ENCODE measurements around the gene NUP37. TPM values are rescaled to one million over a fixed set of nuclear protein-coding genes. Genes with fewer than 3 reads are reported as not detected.

The NUP37 gene
- total and polyA plus RNA-seq, 2 of the 13 experiments (the other 11 are each of a cell fraction or from before 2014, with no cell fraction given) = 50.6 to 80.1 TPM

DNA sequence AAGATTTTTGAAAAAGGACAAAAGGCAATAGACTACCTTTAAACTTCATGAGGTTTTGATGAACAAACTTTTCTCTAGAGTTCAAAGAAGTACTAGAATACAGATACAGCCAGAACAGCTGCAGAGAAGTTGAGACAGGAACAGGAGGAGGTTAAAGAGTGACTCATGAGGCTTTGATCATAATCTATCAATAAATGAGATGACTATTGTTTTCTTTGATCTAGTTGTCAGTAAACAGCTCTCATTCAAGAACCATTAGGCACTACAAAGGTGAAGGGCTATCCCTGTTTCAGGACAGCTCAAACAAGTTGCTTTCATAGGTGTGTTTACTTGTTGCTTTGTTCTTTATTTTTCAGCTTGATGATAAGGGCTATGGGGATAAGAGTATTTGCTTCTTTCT is 60.6 kb downstream of the NUP37 start (continued):
- TF ChIP-seq, protein P1, sequence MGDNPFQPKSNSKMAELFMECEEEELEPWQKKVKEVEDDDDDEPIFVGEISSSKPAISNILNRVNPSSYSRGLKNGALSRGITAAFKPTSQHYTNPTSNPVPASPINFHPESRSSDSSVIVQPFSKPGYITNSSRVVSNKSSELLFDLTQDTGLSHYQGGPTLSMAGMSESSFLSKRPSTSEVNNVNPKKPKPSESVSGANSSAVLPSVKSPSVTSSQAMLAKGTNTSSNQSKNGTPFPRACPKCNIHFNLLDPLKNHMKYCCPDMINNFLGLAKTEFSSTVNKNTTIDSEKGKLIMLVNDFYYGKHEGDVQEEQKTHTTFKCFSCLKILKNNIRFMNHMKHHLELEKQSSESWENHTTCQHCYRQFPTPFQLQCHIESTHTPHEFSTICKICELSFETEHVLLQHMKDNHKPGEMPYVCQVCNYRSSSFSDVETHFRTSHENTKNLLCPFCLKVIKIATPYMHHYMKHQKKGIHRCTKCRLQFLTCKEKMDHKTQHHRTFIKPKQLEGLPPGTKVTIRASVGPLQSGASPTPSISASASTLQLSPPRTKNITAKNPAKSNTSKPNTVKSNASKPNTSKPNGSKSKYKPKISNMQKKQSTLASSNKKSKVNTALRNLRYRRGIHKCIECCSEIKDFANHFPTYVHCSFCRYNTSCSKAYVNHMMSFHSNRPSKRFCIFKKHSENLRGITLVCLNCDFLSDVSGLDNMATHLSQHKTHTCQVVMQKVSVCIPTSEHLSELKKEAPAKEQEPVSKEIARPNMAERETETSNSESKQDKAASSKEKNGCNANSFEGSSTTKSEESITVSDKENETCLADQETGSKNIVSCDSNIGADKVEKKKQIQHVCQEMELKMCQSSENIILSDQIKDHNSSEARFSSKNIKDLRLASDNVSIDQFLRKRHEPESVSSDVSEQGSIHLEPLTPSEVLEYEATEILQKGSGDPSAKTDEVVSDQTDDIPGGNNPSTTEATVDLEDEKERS (CRISPR knock-in tag; IDR thresholded peaks at IDR 0.05) = no peak
- TF ChIP-seq GATA4 (IDR thresholded peaks at IDR 0.05; ENCODE audit: borderline replicate concordance, low read depth) (peak; percentile 94; the same call in 1 of the 2 replicates), ELF3 (CRISPR knock-in tag; IDR thresholded peaks at IDR 0.05) (peak; percentile 49), MED1 (CRISPR knock-in tag; IDR thresholded peaks at IDR 0.05) (peak; percentile 60; the same call in 1 of the 2 replicates), HHEX (CRISPR knock-in tag; IDR thresholded peaks at IDR 0.05) (peak; percentile 96), NFKBIZ (CRISPR knock-in tag; IDR thresholded peaks at IDR 0.05) (peak; percentile 92), MXD4 (CRISPR knock-in tag; IDR thresholded peaks at IDR 0.05) (0 out of 2 replicates have a peak, but pooled peaks have one; percentile 56), ZNF644 (CRISPR knock-in tag; IDR thresholded peaks at IDR 0.05; ENCODE audit: low read depth) (no peak), TCF7 (IDR thresholded peaks at IDR 0.05; ENCODE audit: low read depth) (peak; percentile 100)
- TF ChIP-seq, protein P2, sequence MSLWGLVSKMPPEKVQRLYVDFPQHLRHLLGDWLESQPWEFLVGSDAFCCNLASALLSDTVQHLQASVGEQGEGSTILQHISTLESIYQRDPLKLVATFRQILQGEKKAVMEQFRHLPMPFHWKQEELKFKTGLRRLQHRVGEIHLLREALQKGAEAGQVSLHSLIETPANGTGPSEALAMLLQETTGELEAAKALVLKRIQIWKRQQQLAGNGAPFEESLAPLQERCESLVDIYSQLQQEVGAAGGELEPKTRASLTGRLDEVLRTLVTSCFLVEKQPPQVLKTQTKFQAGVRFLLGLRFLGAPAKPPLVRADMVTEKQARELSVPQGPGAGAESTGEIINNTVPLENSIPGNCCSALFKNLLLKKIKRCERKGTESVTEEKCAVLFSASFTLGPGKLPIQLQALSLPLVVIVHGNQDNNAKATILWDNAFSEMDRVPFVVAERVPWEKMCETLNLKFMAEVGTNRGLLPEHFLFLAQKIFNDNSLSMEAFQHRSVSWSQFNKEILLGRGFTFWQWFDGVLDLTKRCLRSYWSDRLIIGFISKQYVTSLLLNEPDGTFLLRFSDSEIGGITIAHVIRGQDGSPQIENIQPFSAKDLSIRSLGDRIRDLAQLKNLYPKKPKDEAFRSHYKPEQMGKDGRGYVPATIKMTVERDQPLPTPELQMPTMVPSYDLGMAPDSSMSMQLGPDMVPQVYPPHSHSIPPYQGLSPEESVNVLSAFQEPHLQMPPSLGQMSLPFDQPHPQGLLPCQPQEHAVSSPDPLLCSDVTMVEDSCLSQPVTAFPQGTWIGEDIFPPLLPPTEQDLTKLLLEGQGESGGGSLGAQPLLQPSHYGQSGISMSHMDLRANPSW (CRISPR knock-in tag; IDR thresholded peaks at IDR 0.05; ENCODE audit: borderline replicate concordance) = no peak
- TF ChIP-seq, protein P3, sequence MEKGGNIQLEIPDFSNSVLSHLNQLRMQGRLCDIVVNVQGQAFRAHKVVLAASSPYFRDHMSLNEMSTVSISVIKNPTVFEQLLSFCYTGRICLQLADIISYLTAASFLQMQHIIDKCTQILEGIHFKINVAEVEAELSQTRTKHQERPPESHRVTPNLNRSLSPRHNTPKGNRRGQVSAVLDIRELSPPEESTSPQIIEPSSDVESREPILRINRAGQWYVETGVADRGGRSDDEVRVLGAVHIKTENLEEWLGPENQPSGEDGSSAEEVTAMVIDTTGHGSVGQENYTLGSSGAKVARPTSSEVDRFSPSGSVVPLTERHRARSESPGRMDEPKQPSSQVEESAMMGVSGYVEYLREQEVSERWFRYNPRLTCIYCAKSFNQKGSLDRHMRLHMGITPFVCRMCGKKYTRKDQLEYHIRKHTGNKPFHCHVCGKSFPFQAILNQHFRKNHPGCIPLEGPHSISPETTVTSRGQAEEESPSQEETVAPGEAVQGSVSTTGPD (CRISPR knock-in tag; IDR thresholded peaks at IDR 0.05) = no peak
- TF ChIP-seq, protein P4, sequence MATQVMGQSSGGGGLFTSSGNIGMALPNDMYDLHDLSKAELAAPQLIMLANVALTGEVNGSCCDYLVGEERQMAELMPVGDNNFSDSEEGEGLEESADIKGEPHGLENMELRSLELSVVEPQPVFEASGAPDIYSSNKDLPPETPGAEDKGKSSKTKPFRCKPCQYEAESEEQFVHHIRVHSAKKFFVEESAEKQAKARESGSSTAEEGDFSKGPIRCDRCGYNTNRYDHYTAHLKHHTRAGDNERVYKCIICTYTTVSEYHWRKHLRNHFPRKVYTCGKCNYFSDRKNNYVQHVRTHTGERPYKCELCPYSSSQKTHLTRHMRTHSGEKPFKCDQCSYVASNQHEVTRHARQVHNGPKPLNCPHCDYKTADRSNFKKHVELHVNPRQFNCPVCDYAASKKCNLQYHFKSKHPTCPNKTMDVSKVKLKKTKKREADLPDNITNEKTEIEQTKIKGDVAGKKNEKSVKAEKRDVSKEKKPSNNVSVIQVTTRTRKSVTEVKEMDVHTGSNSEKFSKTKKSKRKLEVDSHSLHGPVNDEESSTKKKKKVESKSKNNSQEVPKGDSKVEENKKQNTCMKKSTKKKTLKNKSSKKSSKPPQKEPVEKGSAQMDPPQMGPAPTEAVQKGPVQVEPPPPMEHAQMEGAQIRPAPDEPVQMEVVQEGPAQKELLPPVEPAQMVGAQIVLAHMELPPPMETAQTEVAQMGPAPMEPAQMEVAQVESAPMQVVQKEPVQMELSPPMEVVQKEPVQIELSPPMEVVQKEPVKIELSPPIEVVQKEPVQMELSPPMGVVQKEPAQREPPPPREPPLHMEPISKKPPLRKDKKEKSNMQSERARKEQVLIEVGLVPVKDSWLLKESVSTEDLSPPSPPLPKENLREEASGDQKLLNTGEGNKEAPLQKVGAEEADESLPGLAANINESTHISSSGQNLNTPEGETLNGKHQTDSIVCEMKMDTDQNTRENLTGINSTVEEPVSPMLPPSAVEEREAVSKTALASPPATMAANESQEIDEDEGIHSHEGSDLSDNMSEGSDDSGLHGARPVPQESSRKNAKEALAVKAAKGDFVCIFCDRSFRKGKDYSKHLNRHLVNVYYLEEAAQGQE (IDR thresholded peaks at IDR 0.05; ENCODE audit: borderline replicate concordance in 1 of 2, low read depth in 1 of 2, low read length in 2 of 2) = peak in 1 of 2 experiments; percentile 46; a peak in 1 of 4 replicates
- TF ChIP-seq, protein P5, sequence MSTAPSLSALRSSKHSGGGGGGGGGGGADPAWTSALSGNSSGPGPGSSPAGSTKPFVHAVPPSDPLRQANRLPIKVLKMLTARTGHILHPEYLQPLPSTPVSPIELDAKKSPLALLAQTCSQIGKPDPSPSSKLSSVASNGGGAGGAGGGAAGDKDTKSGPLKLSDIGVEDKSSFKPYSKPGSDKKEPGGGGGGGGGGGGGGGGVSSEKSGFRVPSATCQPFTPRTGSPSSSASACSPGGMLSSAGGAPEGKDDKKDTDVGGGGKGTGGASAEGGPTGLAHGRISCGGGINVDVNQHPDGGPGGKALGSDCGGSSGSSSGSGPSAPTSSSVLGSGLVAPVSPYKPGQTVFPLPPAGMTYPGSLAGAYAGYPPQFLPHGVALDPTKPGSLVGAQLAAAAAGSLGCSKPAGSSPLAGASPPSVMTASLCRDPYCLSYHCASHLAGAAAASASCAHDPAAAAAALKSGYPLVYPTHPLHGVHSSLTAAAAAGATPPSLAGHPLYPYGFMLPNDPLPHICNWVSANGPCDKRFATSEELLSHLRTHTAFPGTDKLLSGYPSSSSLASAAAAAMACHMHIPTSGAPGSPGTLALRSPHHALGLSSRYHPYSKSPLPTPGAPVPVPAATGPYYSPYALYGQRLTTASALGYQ (CRISPR knock-in tag; IDR thresholded peaks at IDR 0.05) = peak; percentile 78; the same call in 1 of the 2 replicates
